Measurements from ENCODE around the gene ZNF688.
"Not testable (repeated sequence)": the region's sequence is repeated elsewhere in the genome, so short reads cannot be mapped to it uniquely, and the experiment has no call there.

The ZNF688 gene

GRCh38 chr16:30571445-30572322, at the start of gene ZNF688:
Gene ZNF688 (minus strand): TSS chr16:30571714. CDS start chr16:30571629, 85 bp downstream.
- DNase-seq = peak; percentile 93

GRCh38 chr16:30620169-30620568, 48.7 kb upstream of the ZNF688 start:
- DNase-seq = no peak

- DNase-seq = no peak
Measured at GRCh38 chr16:30619638-30620037, 48.1 kb upstream of the ZNF688 start.

DNA sequence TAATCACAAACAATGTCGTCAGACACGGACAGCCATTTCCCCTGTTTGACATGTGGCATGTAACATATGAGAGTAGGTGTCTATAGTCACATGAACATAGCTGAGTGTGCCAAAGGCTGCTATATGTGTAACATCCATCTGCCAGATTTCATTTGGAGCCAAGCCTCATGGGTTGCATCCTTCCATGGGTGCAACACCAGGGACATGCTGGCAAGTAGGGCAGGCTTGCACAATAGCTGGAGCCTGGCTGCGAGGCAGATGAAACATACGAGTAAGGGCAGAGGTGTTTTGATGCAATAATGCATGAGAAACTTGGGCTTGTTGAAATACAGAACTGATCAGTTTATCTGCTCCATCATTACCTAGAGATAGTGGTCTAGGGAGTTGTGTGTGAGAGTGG, 47.7 kb upstream of the ZNF688 start:
- no peak for DNase-seq

DNA sequence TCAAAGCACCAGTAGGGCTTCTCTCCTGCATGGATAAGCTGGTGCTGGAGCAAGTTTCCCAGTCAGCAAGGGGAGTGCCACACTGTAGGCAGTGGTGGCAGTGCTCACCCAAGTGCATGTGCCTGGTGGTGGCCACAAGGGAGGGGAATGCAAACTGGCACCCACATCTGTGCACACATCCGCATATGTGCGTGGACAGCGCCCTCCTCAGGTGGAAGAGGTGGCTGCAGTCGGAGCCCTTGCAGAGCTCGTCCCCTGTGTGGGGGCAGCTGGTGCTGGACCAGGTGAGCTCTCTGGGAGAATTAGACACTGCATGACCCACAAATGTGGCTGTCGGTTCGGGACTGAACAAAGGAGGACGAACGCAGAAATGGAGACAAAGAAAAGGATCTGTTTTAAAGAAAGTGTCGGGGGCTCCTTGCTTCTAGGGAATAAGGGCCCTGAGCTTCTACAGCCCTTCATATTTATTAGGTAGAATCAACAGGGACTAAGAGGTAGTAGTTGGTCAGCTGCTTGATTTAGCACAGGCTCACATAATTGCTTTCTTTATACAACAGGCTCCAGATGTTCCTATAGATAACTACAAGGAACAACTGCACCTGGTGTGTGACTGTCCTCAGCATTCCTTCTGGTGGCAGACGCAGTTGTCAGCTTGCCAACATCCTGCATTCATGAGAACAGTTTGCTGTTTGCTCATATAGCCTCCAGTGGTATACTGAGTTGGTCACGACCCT, 44.0 kb upstream of the ZNF688 start:
- no peak for DNase-seq

- peak; percentile 95 for DNase-seq
Measured at GRCh38 chr16:30609926-30610839, 38.7 kb upstream of the ZNF688 start, which contains the start of gene ZNF689. Gene ZNF689 (minus strand): TSS chr16:30610389. CDS start chr16:30610041, 348 bp downstream.

DNA sequence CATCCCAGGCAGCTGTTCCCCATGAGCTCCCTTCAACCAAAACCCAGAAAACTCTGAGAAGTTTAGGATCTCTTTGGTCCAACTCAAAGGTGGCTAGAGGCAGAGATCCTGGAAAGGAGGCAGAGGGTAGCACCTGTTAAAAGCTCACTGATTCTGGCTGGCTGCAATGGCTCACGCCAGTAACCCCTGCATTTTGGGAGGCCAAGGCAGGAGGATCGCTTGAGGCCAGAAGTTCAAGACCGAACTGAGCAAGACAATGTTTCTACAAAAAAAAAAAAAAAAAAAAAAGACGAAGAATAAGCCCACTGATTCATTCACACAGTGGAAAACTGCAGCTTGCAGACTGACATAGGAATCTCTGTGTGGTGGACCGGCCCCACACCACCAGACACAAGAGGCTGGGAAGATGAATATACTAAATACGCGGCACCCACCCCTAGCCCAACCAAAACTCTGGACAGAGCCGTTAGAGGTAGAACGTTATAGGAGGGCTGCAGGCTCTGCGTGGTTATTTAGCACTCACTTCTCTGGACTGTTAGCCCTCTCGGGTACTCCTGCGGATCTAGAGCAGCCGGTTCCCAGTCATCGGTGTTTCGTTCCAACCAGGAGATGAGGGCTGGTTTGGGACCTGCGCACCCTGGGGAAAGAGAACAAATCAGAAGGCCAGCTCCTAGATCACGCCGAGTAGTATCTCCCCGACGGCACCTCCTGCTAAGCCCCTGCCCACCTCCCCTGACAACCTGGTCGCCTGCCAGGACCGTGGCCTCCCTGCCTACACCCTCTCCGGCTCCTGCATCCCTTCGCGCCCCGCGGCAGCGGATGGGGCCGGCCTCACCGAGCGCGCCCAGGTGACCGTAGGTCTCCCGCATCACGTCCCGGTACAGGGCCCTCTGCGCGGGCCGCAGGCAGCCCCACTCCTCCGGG, 37.8 kb upstream of the ZNF688 start:
- DNase-seq = peak; percentile 5

DNA sequence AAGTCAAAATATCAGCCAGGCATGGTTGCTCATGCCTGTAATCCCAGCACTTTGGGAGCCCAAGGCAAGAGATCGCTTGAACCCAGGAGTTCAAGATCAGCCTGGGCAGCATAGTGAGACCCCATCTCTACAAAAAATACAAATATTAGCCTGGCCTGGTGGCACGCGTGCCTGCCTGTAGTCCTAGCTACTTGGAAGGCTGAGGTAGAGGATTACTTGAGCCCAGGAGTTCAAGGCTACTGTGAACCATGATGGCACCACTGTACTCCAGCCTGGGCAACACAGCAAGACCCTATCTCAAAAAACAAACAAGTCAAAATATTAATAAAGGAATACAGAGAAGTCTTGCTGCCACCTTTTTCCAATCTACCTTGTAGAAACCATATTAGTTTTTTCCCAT, 34.5 kb upstream of the ZNF688 start:
- DNase-seq = no peak

DNA sequence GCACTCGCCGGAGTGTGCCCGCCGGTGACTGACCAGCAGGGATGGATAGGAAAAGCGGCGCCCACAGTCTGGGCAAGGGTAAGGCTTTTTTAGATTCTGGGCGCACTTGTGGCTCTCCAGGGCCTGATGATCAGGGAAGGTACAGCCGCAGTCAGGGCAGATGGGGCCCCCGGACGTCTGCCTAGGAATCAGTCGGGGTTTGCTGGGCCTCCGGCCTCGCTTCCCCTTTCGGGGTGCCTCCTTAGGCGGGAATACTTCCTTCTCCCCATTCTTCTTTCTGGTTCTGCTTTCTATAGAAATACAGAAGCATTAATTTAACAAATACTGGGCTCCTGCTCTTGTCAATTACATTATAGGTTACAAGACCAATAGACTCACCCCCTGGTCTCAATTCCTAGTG, 33.6 kb upstream of the ZNF688 start:
- DNase-seq = no peak

DNA sequence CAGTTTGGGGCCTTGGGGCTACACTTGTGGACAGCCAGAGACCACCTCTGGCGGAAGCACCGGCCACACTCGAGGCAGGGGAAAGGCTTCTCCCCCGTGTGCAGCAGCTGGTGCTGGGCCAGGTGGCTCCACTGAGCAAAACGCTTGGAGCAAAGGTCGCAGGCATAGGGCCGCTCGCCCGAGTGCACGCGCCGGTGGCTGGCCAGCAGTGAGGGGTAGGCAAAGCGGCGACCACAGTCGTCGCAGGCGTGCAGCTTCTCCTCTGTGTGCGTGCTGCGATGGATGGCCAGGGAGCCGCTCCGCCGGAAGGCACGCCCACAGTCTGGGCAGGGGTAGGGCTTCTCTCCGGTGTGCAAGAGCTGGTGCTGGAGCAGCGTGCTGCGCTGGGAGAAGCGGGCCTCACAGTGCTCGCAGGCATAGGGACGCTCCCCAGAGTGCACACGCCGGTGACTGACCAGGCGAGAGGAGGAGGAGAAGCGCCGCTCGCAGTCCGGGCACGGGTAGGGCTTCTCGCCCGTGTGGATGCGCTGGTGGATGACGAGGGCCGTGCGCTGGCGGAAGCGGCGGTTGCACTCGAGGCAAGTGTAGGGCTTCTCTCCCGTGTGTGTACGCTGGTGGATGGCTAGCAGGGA, 32.9 kb upstream of the ZNF688 start:
- no peak for DNase-seq

DNA sequence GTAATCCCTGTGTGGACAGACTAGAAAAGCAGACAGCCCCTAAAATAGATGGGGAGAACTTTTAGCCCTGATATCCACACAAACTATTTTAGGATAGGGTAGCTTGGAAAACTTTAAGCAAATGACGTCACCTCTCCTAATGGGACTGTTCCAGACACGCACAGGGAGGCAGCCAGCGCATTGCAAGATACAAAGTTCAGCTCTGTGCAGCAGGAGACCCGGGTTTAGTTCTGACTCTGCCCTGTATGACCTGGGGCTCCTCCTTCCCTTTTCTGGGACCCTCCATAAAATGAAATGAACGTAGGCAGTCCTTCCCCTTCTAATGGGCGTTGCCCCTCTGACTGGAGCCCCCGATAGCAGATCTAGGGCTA, 32.4 kb upstream of the ZNF688 start:
- DNase-seq = no peak

GRCh38 chr16:30602616-30603277, 31.2 kb upstream of the ZNF688 start:
- DNase-seq = no peak

DNA sequence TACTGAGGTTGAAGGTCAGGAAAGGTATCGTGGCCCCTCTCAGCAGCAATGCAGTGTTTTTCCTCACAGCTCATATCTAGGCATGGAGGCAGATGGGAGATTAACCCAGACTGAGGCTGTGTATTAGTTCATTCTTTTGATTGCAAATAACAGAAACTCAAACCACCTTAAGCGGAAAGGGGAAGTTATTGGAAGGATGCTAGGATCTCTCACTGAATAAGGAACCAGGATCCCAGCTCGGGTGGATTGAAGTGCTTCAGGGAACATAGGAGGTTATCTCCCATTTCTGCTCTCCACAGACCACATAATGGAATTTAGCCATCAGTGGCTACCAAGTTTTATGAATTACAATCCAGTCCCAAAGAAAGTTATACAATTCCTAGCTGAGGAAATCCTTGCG, 30.5 kb upstream of the ZNF688 start:
- no peak for DNase-seq

- DNase-seq = no peak
Measured at GRCh38 chr16:30600929-30601328, 29.4 kb upstream of the ZNF688 start.

- DNase-seq = no peak
Measured at GRCh38 chr16:30600215-30600614, 28.7 kb upstream of the ZNF688 start.

GRCh38 chr16:30592871-30593270, 21.4 kb upstream of the ZNF688 start:
- DNase-seq = no peak

- not testable (repeated sequence) for DNase-seq
Measured at GRCh38 chr16:30590869-30591268, 19.4 kb upstream of the ZNF688 start.

DNA sequence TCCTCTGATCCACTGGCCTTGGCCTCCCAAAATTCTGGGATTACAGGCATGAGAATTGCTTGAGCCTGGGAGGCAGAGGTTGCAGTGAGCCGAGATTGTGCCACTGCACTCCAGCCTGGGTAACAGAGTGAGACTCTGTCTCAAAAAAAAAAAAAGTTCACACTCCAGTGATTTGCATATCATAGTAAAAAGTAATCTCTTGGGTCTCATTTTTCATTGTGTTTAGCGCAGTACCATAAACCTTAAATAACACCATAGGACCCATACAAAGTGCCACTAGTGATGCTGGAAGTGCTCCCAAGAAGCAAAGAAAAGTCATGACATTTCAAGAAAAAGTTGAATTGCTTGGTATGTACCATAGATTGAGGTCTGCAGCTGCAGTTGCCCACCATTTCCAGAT, 18.1 kb upstream of the ZNF688 start:
- DNase-seq = not testable (repeated sequence)

DNA sequence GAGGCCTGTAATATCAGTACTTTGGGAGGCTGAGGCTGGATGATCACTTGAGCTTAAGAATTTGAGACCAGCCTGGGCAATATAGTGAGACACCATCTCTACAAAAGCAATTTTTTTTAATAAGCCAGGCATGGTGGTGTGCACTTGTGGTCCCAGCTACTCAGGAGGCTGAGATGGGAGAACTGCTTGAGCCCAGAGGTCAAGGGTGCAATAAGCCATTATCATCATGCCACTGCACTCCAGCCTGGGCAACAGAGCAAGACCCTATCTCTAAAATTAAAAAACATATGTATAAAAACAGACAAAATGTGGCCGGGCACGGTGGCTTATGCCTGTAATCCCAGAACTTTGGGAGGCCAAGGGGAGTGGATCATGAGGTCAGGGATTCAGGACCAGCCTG, 17.1 kb upstream of the ZNF688 start:
- DNase-seq = no peak

GRCh38 chr16:30585400-30586191, 14.1 kb upstream of the ZNF688 start, which contains the start of gene ZNF785:
Gene ZNF785 (minus strand): TSS chr16:30585697. CDS start chr16:30585611, 86 bp downstream.
- peak; percentile 98 for DNase-seq
